ENCODE results near the gene FOXP3. TPM values are rescaled to one million over a fixed set of nuclear protein-coding genes. Genes with fewer than 3 reads are reported as not detected.

FOXP3 gene
- total RNA-seq, 1 donor from 2014 or later: 0.29 TPM

GRCh38 chrX:49273181-49273727 lies 8.7 kb upstream of the FOXP3 start:
- no peaks in the 10 kb centered on the region for H3K9me3 Mint-ChIP-seq
- H3K4me3 Mint-ChIP-seq: no peak overlapping the region
- ChIA-PET CTCF (no interaction called here), POLR2A (interaction anchor here (0.6 to 0.7 kb wide), 2 partner anchors 15 to 44 kb away, joined by 3 read pairs; no protein-coding TSS in a partner anchor)
- no peaks in the 10 kb centered on the region for H3K27me3 Mint-ChIP-seq
- peaks cover 54% of the 10 kb centered on the region for H3K4me1 Mint-ChIP-seq
- no peak for ATAC-seq (ENCODE audit: low read depth)
- H3K36me3 Mint-ChIP-seq (ENCODE audit: low read depth): peaks cover 17% of the 10 kb centered on the region
- no peak overlapping the region for H3K27ac Mint-ChIP-seq
- intact Hi-C loops (cut with micrococcal nuclease): no loop called here
- DNase-seq: no peak
- no peak for TF ChIP-seq CTCF (IDR thresholded peaks at IDR 0.05)

- no peak for TF ChIP-seq CTCF (IDR thresholded peaks at IDR 0.05)
- H3K9me3 Mint-ChIP-seq: no peaks in the 10 kb centered on the region
These were observed 7.9 kb upstream of the FOXP3 start for GRCh38 chrX:49272421-49272820.

GRCh38 chrX:49271341-49271740 lies 6.8 kb upstream of the FOXP3 start:
- TF ChIP-seq CTCF (IDR thresholded peaks at IDR 0.05): no peak
- H3K9me3 Mint-ChIP-seq: no peaks in the 10 kb centered on the region
- intact Hi-C loops (cut with micrococcal nuclease): no loop called here
- peak overlapping the region; percentile 71 for H3K4me3 Mint-ChIP-seq
- peaks cover 49% of the 10 kb centered on the region for H3K4me1 Mint-ChIP-seq
- H3K36me3 Mint-ChIP-seq (ENCODE audit: low read depth): peaks cover 17% of the 10 kb centered on the region
- POLR2A ChIA-PET: interaction anchor here (1.2 kb wide), 1 partner anchor 80 kb away, joined by 3 read pairs; no protein-coding TSS in a partner anchor
- ATAC-seq (ENCODE audit: low read depth) (no peak), DNase-seq (no peak)
- no peaks in the 10 kb centered on the region for H3K27me3 Mint-ChIP-seq
- CTCF ChIA-PET: no interaction called here
- H3K27ac Mint-ChIP-seq: peak overlapping the region; percentile 71

More at GRCh38 chrX:49272421-49272820, 7.9 kb upstream of the FOXP3 start:
- intact Hi-C loops (cut with micrococcal nuclease): no loop called here
- H3K36me3 Mint-ChIP-seq (ENCODE audit: low read depth): peaks cover 17% of the 10 kb centered on the region
- H3K4me3 Mint-ChIP-seq: no peak overlapping the region
- ChIA-PET POLR2A (interaction anchor here (0.6 kb wide), 1 partner anchor 14 kb away, joined by 3 read pairs; no protein-coding TSS in a partner anchor), CTCF (no interaction called here)
- ATAC-seq (ENCODE audit: low read depth) (no peak), DNase-seq (no peak)
- no peaks in the 10 kb centered on the region for H3K27me3 Mint-ChIP-seq
- H3K27ac Mint-ChIP-seq: no peak overlapping the region
- peaks cover 51% of the 10 kb centered on the region for H3K4me1 Mint-ChIP-seq

- intact Hi-C loops (cut with micrococcal nuclease): no loop called here
- no peak for ATAC-seq (ENCODE audit: low read depth)
These were observed 5.9 kb upstream of the FOXP3 start for GRCh38 chrX:49270249-49270921.

More at GRCh38 chrX:49270249-49270921, 5.9 kb upstream of the FOXP3 start:
- no peak overlapping the region for H3K27ac Mint-ChIP-seq
- H3K9me3 Mint-ChIP-seq: no peaks in the 10 kb centered on the region
- ChIA-PET CTCF (no interaction called here), POLR2A (interaction anchor here (0.7 to 2.0 kb wide), 5 partner anchors 39 to 103 kb away, joined by 3 to 23 read pairs (median 3); no protein-coding TSS in a partner anchor)
- H3K36me3 Mint-ChIP-seq (ENCODE audit: low read depth): peaks cover 14% of the 10 kb centered on the region
- H3K27me3 Mint-ChIP-seq: no peaks in the 10 kb centered on the region
- DNase-seq: no peak
- H3K4me1 Mint-ChIP-seq: peaks cover 49% of the 10 kb centered on the region
- TF ChIP-seq CTCF (IDR thresholded peaks at IDR 0.05): no peak
- H3K4me3 Mint-ChIP-seq: peak overlapping the region; percentile 28
